ENCODE measurements around the gene SUMF1.
A peak's percentile ranks its signal among the peaks of the same experiment; 100 is the strongest.

The SUMF1 gene

DNA sequence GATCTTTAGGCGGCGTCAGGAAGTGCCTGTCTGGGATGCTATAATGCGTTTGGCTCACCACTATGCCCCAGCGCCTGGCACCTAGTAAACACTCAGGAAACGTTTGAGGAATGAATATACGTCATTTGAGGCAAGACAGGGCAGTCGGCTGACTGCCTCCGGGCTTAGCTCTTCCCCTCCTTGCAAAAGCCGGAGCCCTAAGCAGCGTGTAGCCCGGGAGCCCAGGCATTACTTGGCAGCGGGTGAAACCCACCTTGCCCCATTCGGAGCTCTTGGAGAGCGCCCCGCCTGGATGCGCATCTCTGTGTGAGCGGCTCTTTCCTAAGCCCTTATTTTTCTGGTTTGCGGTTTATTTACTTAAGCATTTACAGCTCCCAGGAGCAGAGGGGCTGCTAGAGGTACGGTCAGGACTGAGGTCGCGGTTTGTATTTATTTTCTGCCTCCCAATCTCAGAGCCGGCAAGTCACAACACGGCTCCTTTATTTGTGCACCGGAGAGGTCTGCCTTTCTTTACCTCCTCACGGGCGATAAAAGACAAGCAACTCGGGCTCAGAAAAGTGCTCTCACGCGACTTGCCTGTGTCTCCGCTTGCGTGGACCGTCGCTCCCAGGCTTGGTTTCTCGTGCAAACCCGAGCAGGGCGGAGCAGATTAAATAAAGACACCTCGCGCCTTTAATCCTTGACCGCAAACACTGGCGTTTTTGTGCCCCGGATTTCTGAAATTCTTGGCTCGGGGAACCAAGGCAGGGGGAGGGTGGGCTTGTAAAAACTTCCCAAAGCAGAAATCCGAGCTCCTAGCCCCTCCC lies 25.3 kb upstream of the SUMF1 start:
- H3K27ac ChIP-seq (ENCODE audit: low read depth, low read length, poor library complexity, severe bottlenecking): no peak overlapping the region
- H3K9ac ChIP-seq (ENCODE audit: low read length): peak overlapping the region; percentile 77
- peak overlapping the region; percentile 70 for H3K4me3 ChIP-seq (ENCODE audit: low read depth, low read length, poor library complexity, severe bottlenecking)

DNA sequence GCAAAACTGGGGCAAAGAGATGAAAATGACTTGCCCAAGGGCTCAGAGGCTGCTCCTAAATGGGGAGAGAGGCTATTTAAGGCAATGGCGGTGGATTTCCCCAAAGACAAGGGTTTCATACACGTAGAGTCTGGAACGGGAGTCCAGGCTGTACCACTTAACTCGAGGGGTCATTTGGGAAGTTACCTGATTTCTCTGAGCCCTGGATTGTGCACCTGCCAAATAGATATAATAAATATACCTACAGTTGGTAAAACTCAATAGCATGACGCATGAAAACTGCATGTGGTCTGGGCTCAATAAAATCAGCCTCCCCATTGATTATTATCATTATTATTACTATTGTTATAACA lies 24.8 kb upstream of the SUMF1 start:
- no peaks in the 10 kb centered on the region for H3K36me3 ChIP-seq (ENCODE audit: insufficient read depth, low read length)
- H3K9ac ChIP-seq (ENCODE audit: low read length): no peak overlapping the region
- H3K4me3 ChIP-seq (ENCODE audit: low read depth, low read length, poor library complexity, severe bottlenecking): peak overlapping the region; percentile 70
- H3K27me3 ChIP-seq (ENCODE audit: insufficient read depth, low read length): no peaks in the 10 kb centered on the region
- no peaks in the 10 kb centered on the region for H3K79me2 ChIP-seq (ENCODE audit: insufficient read depth, low read length)
- H3F3A ChIP-seq (ENCODE audit: insufficient read depth, low read length): no peaks in the 10 kb centered on the region
- H3K9me3 ChIP-seq (ENCODE audit: low read length): no peaks in the 10 kb centered on the region
- H3K9me2 ChIP-seq (ENCODE audit: low read depth, low read length): no peaks in the 10 kb centered on the region
- TF ChIP-seq EZH2 (IDR thresholded peaks at IDR 0.05; ENCODE audit: borderline replicate concordance, low read length): no peak
- TF ChIP-seq, protein P1, sequence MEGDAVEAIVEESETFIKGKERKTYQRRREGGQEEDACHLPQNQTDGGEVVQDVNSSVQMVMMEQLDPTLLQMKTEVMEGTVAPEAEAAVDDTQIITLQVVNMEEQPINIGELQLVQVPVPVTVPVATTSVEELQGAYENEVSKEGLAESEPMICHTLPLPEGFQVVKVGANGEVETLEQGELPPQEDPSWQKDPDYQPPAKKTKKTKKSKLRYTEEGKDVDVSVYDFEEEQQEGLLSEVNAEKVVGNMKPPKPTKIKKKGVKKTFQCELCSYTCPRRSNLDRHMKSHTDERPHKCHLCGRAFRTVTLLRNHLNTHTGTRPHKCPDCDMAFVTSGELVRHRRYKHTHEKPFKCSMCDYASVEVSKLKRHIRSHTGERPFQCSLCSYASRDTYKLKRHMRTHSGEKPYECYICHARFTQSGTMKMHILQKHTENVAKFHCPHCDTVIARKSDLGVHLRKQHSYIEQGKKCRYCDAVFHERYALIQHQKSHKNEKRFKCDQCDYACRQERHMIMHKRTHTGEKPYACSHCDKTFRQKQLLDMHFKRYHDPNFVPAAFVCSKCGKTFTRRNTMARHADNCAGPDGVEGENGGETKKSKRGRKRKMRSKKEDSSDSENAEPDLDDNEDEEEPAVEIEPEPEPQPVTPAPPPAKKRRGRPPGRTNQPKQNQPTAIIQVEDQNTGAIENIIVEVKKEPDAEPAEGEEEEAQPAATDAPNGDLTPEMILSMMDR (IDR thresholded peaks at IDR 0.05; ENCODE audit: low read length): no peak
- peak overlapping the region; percentile 85 for H3K4me2 ChIP-seq (ENCODE audit: low read length)
- H3K27ac ChIP-seq (ENCODE audit: low read depth, low read length, poor library complexity, severe bottlenecking): no peak overlapping the region
- no peaks in the 10 kb centered on the region for H4K20me1 ChIP-seq (ENCODE audit: insufficient read depth, low read length)
- H2AFZ ChIP-seq (ENCODE audit: low read length): no peak overlapping the region
- H3K4me1 ChIP-seq (ENCODE audit: insufficient read depth, low read length, severe bottlenecking): peaks cover 26% of the 10 kb centered on the region

More for the DNA sequence above, 25.3 kb upstream of the SUMF1 start:
- no peaks in the 10 kb centered on the region for H3K27me3 ChIP-seq (ENCODE audit: insufficient read depth, low read length)
- no peaks in the 10 kb centered on the region for H3K79me2 ChIP-seq (ENCODE audit: insufficient read depth, low read length)
- no peaks in the 10 kb centered on the region for H3F3A ChIP-seq (ENCODE audit: insufficient read depth, low read length)
- TF ChIP-seq, protein P1 (IDR thresholded peaks at IDR 0.05; ENCODE audit: low read length): peak; percentile 15; the same call in 1 of the 2 replicates
- TF ChIP-seq EZH2 (IDR thresholded peaks at IDR 0.05; ENCODE audit: borderline replicate concordance, low read length): no peak
- H3K36me3 ChIP-seq (ENCODE audit: insufficient read depth, low read length): no peaks in the 10 kb centered on the region
- no peaks in the 10 kb centered on the region for H3K9me3 ChIP-seq (ENCODE audit: low read length)
- H4K20me1 ChIP-seq (ENCODE audit: insufficient read depth, low read length): no peaks in the 10 kb centered on the region
- peaks cover 26% of the 10 kb centered on the region for H3K4me1 ChIP-seq (ENCODE audit: insufficient read depth, low read length, severe bottlenecking)
- H3K4me2 ChIP-seq (ENCODE audit: low read length): peak overlapping the region; percentile 85
- no peaks in the 10 kb centered on the region for H3K9me2 ChIP-seq (ENCODE audit: low read depth, low read length)
- peak overlapping the region; percentile 77 for H2AFZ ChIP-seq (ENCODE audit: low read length)

DNA sequence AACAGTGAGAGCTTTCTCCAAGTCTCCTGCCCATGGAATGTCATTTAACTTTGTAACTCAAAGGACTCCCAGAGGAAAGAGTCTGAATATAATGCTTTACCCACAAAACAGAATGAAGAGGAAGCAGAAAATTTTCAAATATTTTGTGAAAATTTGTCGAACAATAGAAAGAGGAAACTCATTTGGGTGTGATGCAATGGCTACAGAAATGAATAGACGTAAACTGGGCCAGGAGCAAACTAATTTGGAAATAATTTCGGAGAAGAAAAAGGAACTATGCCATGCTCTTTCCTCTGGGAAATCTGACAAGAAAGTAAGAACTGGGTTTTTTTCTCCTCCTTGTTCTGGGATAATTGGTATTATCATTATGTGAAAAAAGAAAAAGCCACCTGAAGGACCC lies 11.2 kb upstream of the SUMF1 start:
- TF ChIP-seq EZH2 (IDR thresholded peaks at IDR 0.05; ENCODE audit: borderline replicate concordance, low read length): no peak
- no peak overlapping the region for H2AFZ ChIP-seq (ENCODE audit: low read length)
- H3K9me2 ChIP-seq (ENCODE audit: low read depth, low read length): no peaks in the 10 kb centered on the region
- H4K20me1 ChIP-seq (ENCODE audit: insufficient read depth, low read length): no peaks in the 10 kb centered on the region
- H3K4me1 ChIP-seq (ENCODE audit: insufficient read depth, low read length, severe bottlenecking): no peaks in the 10 kb centered on the region
- H3K4me2 ChIP-seq (ENCODE audit: low read length): no peak overlapping the region
- no peak overlapping the region for H3K4me3 ChIP-seq (ENCODE audit: low read depth, low read length, poor library complexity, severe bottlenecking)
- no peaks in the 10 kb centered on the region for H3K27me3 ChIP-seq (ENCODE audit: insufficient read depth, low read length)
- H3K79me2 ChIP-seq (ENCODE audit: insufficient read depth, low read length): no peaks in the 10 kb centered on the region
- no peaks in the 10 kb centered on the region for H3K9me3 ChIP-seq (ENCODE audit: low read length)
- H3K36me3 ChIP-seq (ENCODE audit: insufficient read depth, low read length): no peaks in the 10 kb centered on the region
- no peak overlapping the region for H3K27ac ChIP-seq (ENCODE audit: low read depth, low read length, poor library complexity, severe bottlenecking)
- H3F3A ChIP-seq (ENCODE audit: insufficient read depth, low read length): no peaks in the 10 kb centered on the region; the same call in 1 of the 2 replicates
- H3K9ac ChIP-seq (ENCODE audit: low read length): no peak overlapping the region

Measured in OCI-LY1 (cell line).